ENCODE measurements around the gene PDIA6.

Gene PDIA6

DNA sequence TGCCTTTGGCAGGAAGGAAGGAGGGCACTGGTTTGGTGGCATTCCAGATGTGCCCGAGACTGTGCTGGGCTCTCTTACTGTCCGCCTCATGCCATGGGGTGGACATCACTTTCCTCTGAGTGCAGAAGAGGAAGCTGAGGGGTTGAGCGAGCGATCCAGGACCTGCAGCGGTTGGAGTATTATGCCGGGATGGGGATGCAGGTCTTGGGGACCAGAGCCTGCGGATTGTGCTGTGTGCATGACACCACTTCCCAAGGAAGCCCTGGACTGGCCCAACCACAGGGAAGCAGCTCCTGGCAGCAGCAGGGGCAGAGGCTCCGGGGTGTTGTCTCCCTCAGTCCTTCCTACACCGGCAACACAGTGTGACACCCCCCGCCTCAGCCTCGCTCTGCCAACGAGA, 46.7 kb downstream of the PDIA6 start:
- H3K36me3 ChIP-seq: no peaks in the 10 kb centered on the region
- no peak overlapping the region for H3K27ac ChIP-seq
- no peak overlapping the region for H3K4me3 ChIP-seq (ENCODE audit: low read depth in 1 of 2, low read length in 1 of 2)
- peaks cover 12% of the 10 kb centered on the region for H3K27me3 ChIP-seq
- no peaks in the 10 kb centered on the region for H3K4me1 ChIP-seq (ENCODE audit: control insufficient read depth in 1 of 2, insufficient read depth in 1 of 2, low read depth in 1 of 2, low read length in 1 of 2)
- TF ChIP-seq, protein P1, sequence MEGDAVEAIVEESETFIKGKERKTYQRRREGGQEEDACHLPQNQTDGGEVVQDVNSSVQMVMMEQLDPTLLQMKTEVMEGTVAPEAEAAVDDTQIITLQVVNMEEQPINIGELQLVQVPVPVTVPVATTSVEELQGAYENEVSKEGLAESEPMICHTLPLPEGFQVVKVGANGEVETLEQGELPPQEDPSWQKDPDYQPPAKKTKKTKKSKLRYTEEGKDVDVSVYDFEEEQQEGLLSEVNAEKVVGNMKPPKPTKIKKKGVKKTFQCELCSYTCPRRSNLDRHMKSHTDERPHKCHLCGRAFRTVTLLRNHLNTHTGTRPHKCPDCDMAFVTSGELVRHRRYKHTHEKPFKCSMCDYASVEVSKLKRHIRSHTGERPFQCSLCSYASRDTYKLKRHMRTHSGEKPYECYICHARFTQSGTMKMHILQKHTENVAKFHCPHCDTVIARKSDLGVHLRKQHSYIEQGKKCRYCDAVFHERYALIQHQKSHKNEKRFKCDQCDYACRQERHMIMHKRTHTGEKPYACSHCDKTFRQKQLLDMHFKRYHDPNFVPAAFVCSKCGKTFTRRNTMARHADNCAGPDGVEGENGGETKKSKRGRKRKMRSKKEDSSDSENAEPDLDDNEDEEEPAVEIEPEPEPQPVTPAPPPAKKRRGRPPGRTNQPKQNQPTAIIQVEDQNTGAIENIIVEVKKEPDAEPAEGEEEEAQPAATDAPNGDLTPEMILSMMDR (IDR thresholded peaks at IDR 0.05): no peak
- no peaks in the 10 kb centered on the region for H3K9me3 ChIP-seq

DNA sequence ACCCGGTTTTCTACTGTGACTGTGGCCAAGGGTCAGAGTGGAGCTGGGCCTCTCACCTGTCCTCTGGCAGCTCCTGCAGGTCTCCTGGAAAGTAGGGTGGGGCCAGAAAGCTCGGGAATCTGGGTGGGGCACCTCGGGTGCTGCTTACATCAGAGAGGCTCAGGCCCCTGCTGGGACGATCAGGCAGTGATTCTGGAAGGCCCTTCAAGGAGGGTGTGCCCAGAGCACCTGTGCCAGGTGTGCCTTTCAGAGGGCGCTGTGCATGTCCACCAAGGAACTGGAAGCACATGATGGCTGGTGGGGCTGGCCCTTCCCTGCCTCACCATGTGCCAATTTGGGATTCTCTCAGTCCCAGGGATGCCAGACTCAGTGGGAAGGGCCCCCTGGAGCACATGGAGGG, 47.1 kb downstream of the PDIA6 start:
- Histone ChIP-seq H3K4me1 (ENCODE audit: control insufficient read depth in 1 of 2, insufficient read depth in 1 of 2, low read depth in 1 of 2, low read length in 1 of 2) (no peaks in the 10 kb centered on the region), H3K36me3 (no peaks in the 10 kb centered on the region), H3K27me3 (peaks cover 12% of the 10 kb centered on the region), H3K27ac (no peak overlapping the region), H3K4me3 (ENCODE audit: low read depth in 1 of 2, low read length in 1 of 2) (no peak overlapping the region), H3K9me3 (no peaks in the 10 kb centered on the region)
- TF ChIP-seq, protein P1 (IDR thresholded peaks at IDR 0.05): no peak

DNA sequence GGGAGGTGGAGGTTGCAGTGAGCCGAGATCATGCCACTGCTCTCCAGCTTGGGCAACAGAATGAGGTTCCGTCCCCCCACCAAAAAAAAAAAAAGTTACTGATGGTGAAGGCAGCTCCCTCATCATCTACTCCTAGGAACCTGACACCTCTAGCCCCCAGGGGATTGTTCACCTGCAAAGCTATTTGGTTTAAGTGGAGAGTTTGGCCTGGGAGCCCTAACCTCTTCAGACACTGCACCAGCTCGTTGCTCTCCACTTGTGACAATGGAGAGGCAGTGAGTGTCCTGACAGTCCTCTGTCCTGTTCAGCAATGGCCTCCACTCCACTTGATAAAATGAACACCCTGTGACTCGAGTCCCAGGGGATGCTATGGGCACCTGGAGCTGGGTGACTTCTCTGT, 47.7 kb downstream of the PDIA6 start:
- Histone ChIP-seq H3K4me3 (ENCODE audit: low read depth in 1 of 2, low read length in 1 of 2) (no peak overlapping the region), H3K27me3 (peaks cover 12% of the 10 kb centered on the region), H3K36me3 (no peaks in the 10 kb centered on the region), H3K9me3 (no peaks in the 10 kb centered on the region), H3K27ac (no peak overlapping the region), H3K4me1 (ENCODE audit: control insufficient read depth in 1 of 2, insufficient read depth in 1 of 2, low read depth in 1 of 2, low read length in 1 of 2) (no peaks in the 10 kb centered on the region)
- TF ChIP-seq, protein P1 (IDR thresholded peaks at IDR 0.05): no peak

DNA sequence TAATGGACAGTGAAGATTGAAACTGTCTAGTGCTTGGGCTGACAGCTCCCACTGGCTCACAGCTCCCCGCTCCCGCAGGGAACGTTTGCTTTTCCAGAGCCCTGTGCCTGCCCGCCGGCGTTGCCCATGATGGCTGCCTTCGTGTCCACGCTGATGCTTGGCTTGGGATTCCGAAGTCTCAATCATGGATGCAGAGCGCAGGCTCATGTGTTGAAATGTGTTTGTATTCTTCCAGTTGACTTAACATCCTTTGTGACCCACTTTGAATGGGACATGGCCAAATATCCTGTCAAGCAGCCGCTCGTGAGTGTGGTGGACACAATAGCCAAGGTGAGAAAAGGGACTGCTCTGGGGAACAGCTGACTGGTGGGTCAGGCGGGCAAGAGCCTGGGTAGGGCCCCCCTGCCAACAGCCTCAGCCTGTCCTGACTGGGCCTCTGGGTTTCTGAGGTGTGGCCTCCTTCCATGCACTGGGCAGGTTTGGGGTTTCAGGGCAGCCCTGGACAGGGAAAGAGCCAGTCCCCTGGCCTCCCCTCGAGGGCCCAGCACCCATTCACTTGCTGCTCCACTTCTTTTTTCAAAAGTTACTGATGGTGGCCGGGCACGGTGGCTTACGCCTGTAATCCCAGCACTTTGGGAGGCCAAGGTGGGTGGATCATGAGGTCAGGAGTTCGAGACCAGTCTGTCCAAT, 48.3 kb downstream of the PDIA6 start:
- Histone ChIP-seq H3K27ac (no peak overlapping the region), H3K4me3 (ENCODE audit: low read depth in 1 of 2, low read length in 1 of 2) (no peak overlapping the region), H3K9me3 (no peaks in the 10 kb centered on the region), H3K4me1 (ENCODE audit: control insufficient read depth in 1 of 2, insufficient read depth in 1 of 2, low read depth in 1 of 2, low read length in 1 of 2) (no peaks in the 10 kb centered on the region), H3K36me3 (no peaks in the 10 kb centered on the region), H3K27me3 (peaks cover 12% of the 10 kb centered on the region)
- TF ChIP-seq, protein P1 (IDR thresholded peaks at IDR 0.05): no peak

DNA sequence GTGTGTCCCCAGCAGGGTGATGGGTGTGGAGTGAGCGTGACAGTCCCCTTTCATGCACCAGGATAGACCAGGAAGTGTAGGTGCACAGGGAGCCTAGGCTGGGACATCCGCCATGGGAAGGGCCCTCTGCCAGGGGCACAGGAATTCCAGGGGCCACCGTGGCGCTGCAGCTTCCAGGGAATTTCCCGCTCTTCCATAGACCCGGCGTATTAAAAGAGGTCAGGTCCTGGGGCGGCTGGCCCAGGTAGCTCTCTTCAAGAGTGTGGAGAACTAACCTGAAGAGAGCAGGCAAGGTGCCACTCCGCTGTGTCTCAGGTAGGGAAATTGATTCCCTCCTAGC, 49.2 kb downstream of the PDIA6 start:
- TF ChIP-seq, protein P1 (IDR thresholded peaks at IDR 0.05): no peak
- Histone ChIP-seq H3K9me3 (no peaks in the 10 kb centered on the region), H3K36me3 (no peaks in the 10 kb centered on the region), H3K27ac (no peak overlapping the region), H3K27me3 (peaks cover 12% of the 10 kb centered on the region), H3K4me3 (ENCODE audit: low read depth in 1 of 2, low read length in 1 of 2) (no peak overlapping the region), H3K4me1 (ENCODE audit: control insufficient read depth in 1 of 2, insufficient read depth in 1 of 2, low read depth in 1 of 2, low read length in 1 of 2) (no peaks in the 10 kb centered on the region)
